Measurements from ENCODE around the gene SPTBN1. TPM values are rescaled to one million over a fixed set of nuclear protein-coding genes. Genes with fewer than 3 reads are reported as not detected.

SPTBN1 gene
- total and polyA plus RNA-seq, 2 of the 13 experiments (the other 11 are each of a cell fraction or from before 2014, with no cell fraction given) = 123 to 299 TPM

DNA sequence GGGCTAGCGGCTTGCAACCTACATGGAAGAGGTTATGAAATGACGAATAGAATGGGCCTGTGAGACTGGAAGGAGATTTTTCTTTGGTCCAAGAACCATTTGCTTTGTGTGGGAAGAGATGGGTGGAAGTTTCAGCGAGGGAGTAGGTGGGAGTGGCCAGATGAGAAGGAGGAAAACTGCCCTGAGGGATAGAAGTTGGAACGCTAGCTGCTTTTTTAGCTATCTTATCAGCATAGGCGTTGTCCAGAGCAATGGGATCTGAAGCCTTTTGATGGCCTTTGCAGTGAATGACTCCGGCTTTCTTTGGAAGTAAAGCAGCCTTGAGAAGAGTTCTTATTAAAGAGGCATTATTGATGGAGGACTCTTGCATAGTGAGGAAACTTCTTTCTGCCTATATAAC is 52.4 kb downstream of the SPTBN1 start:
- Histone ChIP-seq H3K36me3 (replicated peaks in 1 of 2; ENCODE audit: control insufficient read depth in 1 of 2, insufficient read depth in 2 of 2, low read length in 2 of 2) (no peaks in the 10 kb centered on the region; a peak in 1 of 5 replicates), H3K27ac (ENCODE audit: extremely low read length, insufficient read depth, low read length) (no peak overlapping the region), H4K20me1 (ENCODE audit: insufficient read depth, low read length) (peaks cover 24% of the 10 kb centered on the region), H2AFZ (ENCODE audit: low read length) (no peak overlapping the region), H3K4me2 (ENCODE audit: low read depth, low read length) (no peak overlapping the region), H3K9me3 (ENCODE audit: low read length) (no peaks in the 10 kb centered on the region), H3K79me2 (ENCODE audit: insufficient read depth, low read length) (peaks cover 80% of the 10 kb centered on the region), H3K4me3 (replicated peaks in 1 of 3; ENCODE audit: insufficient read depth in 1 of 3, low read depth in 2 of 3, low read length in 3 of 3) (no peak overlapping the region), H3K4me1 (ENCODE audit: insufficient read depth, low read length) (peaks cover 13% of the 10 kb centered on the region), H3K27me3 (ENCODE audit: control insufficient read depth in 1 of 2, insufficient read depth in 2 of 2, low read length in 2 of 2) (no peaks in the 10 kb centered on the region), H3K9ac (ENCODE audit: insufficient read depth, low read depth, low read length) (no peak overlapping the region)
- POLR2A ChIA-PET = no interaction called here
- in situ Hi-C loops (cut with HindIII; ENCODE audit: extremely low pct_ligation_motif_present, low pct_unique_long_range_greater_than_20kb) (no loop called here), intact Hi-C loops (cut with micrococcal nuclease; ENCODE audit: unreplicated experiment) (no loop called here)
- DNase-seq (ENCODE audit: low spot score) = no peak
- CTCF ChIA-PET (ENCODE audit: low intra/inter-chr PET ratio, low total read pairs) = no interaction called here
- ATAC-seq = no peak
- FAIRE-seq = no peak
- BruUV-seq (replicated peaks) = no TSS peak
- WGBS (ENCODE audit: low lambda C conversion rate) = 95% methylated on average over 6 of the region's 6 CpGs
- TF ChIP-seq RBAK (CRISPR knock-in tag; IDR thresholded peaks at IDR 0.05) (no peak), ZNF24 (IDR thresholded peaks at IDR 0.05) (no peak), FOXJ3 (CRISPR knock-in tag; IDR thresholded peaks at IDR 0.05; ENCODE audit: borderline replicate concordance) (no peak), EP300 (IDR thresholded peaks at IDR 0.05; ENCODE audit: low read depth in 2 of 2, low read length in 2 of 2) (no peak), EP300 (CRISPR knock-in tag; IDR thresholded peaks at IDR 0.05; ENCODE audit: borderline replicate concordance) (no peak), ZSCAN9 (CRISPR knock-in tag; IDR thresholded peaks at IDR 0.05; ENCODE audit: borderline replicate concordance) (no peak), PLRG1 (conservative IDR thresholded peaks at IDR 0.05) (no peak), HES4 (CRISPR knock-in tag; IDR thresholded peaks at IDR 0.05; ENCODE audit: borderline replicate concordance) (no peak), ZNF543 (CRISPR knock-in tag; IDR thresholded peaks at IDR 0.05) (no peak)
- TF ChIP-seq, protein P1, sequence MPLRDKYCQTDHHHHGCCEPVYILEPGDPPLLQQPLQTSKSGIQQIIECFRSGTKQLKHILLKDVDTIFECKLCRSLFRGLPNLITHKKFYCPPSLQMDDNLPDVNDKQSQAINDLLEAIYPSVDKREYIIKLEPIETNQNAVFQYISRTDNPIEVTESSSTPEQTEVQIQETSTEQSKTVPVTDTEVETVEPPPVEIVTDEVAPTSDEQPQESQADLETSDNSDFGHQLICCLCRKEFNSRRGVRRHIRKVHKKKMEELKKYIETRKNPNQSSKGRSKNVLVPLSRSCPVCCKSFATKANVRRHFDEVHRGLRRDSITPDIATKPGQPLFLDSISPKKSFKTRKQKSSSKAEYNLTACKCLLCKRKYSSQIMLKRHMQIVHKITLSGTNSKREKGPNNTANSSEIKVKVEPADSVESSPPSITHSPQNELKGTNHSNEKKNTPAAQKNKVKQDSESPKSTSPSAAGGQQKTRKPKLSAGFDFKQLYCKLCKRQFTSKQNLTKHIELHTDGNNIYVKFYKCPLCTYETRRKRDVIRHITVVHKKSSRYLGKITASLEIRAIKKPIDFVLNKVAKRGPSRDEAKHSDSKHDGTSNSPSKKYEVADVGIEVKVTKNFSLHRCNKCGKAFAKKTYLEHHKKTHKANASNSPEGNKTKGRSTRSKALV (CRISPR knock-in tag; IDR thresholded peaks at IDR 0.05) = no peak
- TF ChIP-seq, protein P2, sequence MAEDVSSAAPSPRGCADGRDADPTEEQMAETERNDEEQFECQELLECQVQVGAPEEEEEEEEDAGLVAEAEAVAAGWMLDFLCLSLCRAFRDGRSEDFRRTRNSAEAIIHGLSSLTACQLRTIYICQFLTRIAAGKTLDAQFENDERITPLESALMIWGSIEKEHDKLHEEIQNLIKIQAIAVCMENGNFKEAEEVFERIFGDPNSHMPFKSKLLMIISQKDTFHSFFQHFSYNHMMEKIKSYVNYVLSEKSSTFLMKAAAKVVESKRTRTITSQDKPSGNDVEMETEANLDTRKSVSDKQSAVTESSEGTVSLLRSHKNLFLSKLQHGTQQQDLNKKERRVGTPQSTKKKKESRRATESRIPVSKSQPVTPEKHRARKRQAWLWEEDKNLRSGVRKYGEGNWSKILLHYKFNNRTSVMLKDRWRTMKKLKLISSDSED (CRISPR knock-in tag; IDR thresholded peaks at IDR 0.05) = no peak
- TF ChIP-seq, protein P3, sequence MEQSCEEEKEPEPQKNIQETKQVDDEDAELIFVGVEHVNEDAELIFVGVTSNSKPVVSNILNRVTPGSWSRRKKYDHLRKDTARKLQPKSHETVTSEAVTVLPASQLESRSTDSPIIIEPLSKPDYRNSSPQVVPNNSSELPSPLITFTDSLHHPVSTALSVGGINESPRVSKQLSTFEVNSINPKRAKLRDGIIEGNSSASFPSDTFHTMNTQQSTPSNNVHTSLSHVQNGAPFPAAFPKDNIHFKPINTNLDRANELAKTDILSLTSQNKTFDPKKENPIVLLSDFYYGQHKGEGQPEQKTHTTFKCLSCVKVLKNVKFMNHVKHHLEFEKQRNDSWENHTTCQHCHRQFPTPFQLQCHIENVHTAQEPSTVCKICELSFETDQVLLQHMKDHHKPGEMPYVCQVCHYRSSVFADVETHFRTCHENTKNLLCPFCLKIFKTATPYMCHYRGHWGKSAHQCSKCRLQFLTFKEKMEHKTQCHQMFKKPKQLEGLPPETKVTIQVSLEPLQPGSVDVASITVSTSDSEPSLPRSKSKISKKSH (CRISPR knock-in tag; IDR thresholded peaks at IDR 0.05; ENCODE audit: borderline replicate concordance) = no peak
- TF ChIP-seq, protein P4, sequence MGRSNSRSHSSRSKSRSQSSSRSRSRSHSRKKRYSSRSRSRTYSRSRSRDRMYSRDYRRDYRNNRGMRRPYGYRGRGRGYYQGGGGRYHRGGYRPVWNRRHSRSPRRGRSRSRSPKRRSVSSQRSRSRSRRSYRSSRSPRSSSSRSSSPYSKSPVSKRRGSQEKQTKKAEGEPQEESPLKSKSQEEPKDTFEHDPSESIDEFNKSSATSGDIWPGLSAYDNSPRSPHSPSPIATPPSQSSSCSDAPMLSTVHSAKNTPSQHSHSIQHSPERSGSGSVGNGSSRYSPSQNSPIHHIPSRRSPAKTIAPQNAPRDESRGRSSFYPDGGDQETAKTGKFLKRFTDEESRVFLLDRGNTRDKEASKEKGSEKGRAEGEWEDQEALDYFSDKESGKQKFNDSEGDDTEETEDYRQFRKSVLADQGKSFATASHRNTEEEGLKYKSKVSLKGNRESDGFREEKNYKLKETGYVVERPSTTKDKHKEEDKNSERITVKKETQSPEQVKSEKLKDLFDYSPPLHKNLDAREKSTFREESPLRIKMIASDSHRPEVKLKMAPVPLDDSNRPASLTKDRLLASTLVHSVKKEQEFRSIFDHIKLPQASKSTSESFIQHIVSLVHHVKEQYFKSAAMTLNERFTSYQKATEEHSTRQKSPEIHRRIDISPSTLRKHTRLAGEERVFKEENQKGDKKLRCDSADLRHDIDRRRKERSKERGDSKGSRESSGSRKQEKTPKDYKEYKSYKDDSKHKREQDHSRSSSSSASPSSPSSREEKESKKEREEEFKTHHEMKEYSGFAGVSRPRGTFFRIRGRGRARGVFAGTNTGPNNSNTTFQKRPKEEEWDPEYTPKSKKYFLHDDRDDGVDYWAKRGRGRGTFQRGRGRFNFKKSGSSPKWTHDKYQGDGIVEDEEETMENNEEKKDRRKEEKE (IDR thresholded peaks at IDR 0.05) = no peak
- TF ChIP-seq, protein P5, sequence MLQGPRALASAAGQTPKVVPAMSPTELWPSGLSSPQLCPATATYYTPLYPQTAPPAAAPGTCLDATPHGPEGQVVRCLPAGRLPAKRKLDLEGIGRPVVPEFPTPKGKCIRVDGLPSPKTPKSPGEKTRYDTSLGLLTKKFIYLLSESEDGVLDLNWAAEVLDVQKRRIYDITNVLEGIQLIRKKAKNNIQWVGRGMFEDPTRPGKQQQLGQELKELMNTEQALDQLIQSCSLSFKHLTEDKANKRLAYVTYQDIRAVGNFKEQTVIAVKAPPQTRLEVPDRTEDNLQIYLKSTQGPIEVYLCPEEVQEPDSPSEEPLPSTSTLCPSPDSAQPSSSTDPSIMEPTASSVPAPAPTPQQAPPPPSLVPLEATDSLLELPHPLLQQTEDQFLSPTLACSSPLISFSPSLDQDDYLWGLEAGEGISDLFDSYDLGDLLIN (CRISPR knock-in tag; IDR thresholded peaks at IDR 0.05; ENCODE audit: borderline replicate concordance) = no peak
- TF ChIP-seq, protein P6, sequence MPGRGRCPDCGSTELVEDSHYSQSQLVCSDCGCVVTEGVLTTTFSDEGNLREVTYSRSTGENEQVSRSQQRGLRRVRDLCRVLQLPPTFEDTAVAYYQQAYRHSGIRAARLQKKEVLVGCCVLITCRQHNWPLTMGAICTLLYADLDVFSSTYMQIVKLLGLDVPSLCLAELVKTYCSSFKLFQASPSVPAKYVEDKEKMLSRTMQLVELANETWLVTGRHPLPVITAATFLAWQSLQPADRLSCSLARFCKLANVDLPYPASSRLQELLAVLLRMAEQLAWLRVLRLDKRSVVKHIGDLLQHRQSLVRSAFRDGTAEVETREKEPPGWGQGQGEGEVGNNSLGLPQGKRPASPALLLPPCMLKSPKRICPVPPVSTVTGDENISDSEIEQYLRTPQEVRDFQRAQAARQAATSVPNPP (CRISPR knock-in tag; IDR thresholded peaks at IDR 0.05) = no peak
